Neuronal stem cell (in vitro differentiated cells): Measurements from ENCODE around the gene PURB.
A peak's percentile ranks its signal among the peaks of the same experiment; 100 is the strongest.

Experiments used
- DNase-seq: peaks from one replicate; pipeline ENCODE4 v3.0.0-alpha.2; 2013; ENCODE audit warnings: low spot score
- H2AFZ ChIP-seq: one replicate; pipeline ENCODE4 v1.6.1; 2013; ENCODE audit warnings: mild to moderate bottlenecking, low read length, inconsistent platforms
- H2AK5ac ChIP-seq: 2 replicates; pipeline ENCODE4 v1.6.1; 2013; ENCODE audit warnings: low read depth, mild to moderate bottlenecking, inconsistent platforms, low read length, moderate library complexity, mixed read lengths
- H2BK120ac ChIP-seq: 2 replicates; pipeline ENCODE4 v1.6.1; 2013; ENCODE audit warnings: low read depth, mild to moderate bottlenecking, inconsistent platforms, low read length, moderate library complexity, mixed read lengths
- H2BK12ac ChIP-seq: one replicate; pipeline ENCODE4 v1.6.1; 2013; ENCODE audit warnings: low read length, inconsistent platforms
- H2BK15ac ChIP-seq: 2 replicates; pipeline ENCODE4 v1.6.1; 2013; ENCODE audit warnings: mild to moderate bottlenecking, low read length, inconsistent platforms, mixed read lengths
- H2BK5ac ChIP-seq: one replicate; pipeline ENCODE4 v1.6.1; 2013; ENCODE audit warnings: inconsistent platforms, mild to moderate bottlenecking, low read length, moderate library complexity
- H3K14ac ChIP-seq: one replicate; pipeline ENCODE4 v1.6.1; 2013; ENCODE audit warnings: low read length, inconsistent platforms
- H3K18ac ChIP-seq: 2 replicates; pipeline ENCODE4 v1.6.1; 2013; ENCODE audit warnings: low read length, inconsistent platforms
- H3K23ac ChIP-seq: 2 replicates; pipeline ENCODE4 v1.6.1; 2013; ENCODE audit warnings: low read depth, mild to moderate bottlenecking, mixed read lengths, low read length, inconsistent platforms; ENCODE audit not compliant: poor library complexity
- H3K27ac ChIP-seq: replicated peaks from 3 replicates; pipeline ENCODE4 v1.5.1; 2013; ENCODE audit warnings: low read length, inconsistent platforms
- H3K27me3 ChIP-seq, 3 experiments: 2 replicates each; pipeline ENCODE4 v1.6.1; 2013; ENCODE audit warnings: low read length in 3 of 3, mild to moderate bottlenecking in 2 of 3, inconsistent platforms in 1 of 3, low read depth in 1 of 3, mixed read lengths in 1 of 3, moderate library complexity in 1 of 3; ENCODE audit not compliant: control insufficient read depth in 3 of 3, insufficient read depth in 3 of 3
- H3K36me3 ChIP-seq, 2 donors: replicated peaks in 1 of 2; 2 replicates each; pipeline ENCODE4 v1.6.1; 2013; ENCODE audit warnings: low read length in 2 of 2; ENCODE audit not compliant: control insufficient read depth in 2 of 2, insufficient read depth in 2 of 2
- H3K4ac ChIP-seq: 2 replicates; pipeline ENCODE4 v1.6.1; 2013; ENCODE audit warnings: inconsistent platforms, mild to moderate bottlenecking, low read length, moderate library complexity
- H3K4me1 ChIP-seq, 2 donors: 1 replicate in 1 of 2; 2 replicates in 1 of 2; pipeline ENCODE4 v1.6.1; 2013; ENCODE audit warnings: low read length in 2 of 2, low read depth in 1 of 2; ENCODE audit not compliant: control insufficient read depth in 2 of 2, insufficient read depth in 1 of 2
- H3K4me2 ChIP-seq: one replicate; pipeline ENCODE4 v1.6.1; 2013; ENCODE audit warnings: mild to moderate bottlenecking, low read length, inconsistent platforms; ENCODE audit not compliant: insufficient read depth, poor library complexity, severe bottlenecking
- H3K4me3 ChIP-seq, 2 donors: 2 replicates each; pipeline ENCODE4 v1.5.1; 2013; ENCODE audit warnings: low read length in 2 of 2, mild to moderate bottlenecking in 2 of 2, inconsistent platforms in 1 of 2, moderate library complexity in 1 of 2
- H3K79me1 ChIP-seq: one replicate; pipeline ENCODE4 v1.6.1; 2013; ENCODE audit warnings: low read depth, mild to moderate bottlenecking, inconsistent platforms, low read length, moderate library complexity
- H3K9ac ChIP-seq: one replicate; pipeline ENCODE4 v1.6.1; 2013; ENCODE audit warnings: mild to moderate bottlenecking, low read depth, low read length, inconsistent platforms; ENCODE audit not compliant: poor library complexity
- H3K9me3 ChIP-seq, 2 donors: replicated peaks in 1 of 2; 2 replicates each; pipeline versions ENCODE3 to v1.6.1; 2013; ENCODE audit warnings: low read length in 2 of 2, mild to moderate bottlenecking in 2 of 2, inconsistent platforms in 1 of 2, low read depth in 1 of 2, mixed read lengths in 1 of 2, moderate library complexity in 1 of 2; ENCODE audit not compliant: control insufficient read depth in 2 of 2, insufficient read depth in 1 of 2
- H4K8ac ChIP-seq: one replicate; pipeline ENCODE4 v1.6.1; 2013; ENCODE audit warnings: low read depth, mild to moderate bottlenecking, inconsistent platforms, low read length, moderate library complexity
- H4K91ac ChIP-seq: one replicate; pipeline ENCODE4 v1.6.1; 2013; ENCODE audit warnings: low read length, low read depth, mild to moderate bottlenecking, inconsistent platforms; ENCODE audit not compliant: poor library complexity
- WGBS, 2 donors: extraction: QIAGEN DNeasy Blood & Tissue Kit; methylation state at CpG; one replicate each; pipeline ENCODE4 v1.1.7; 2013; ENCODE audit warnings: missing lambda C conversion rate in 2 of 2, mixed read lengths in 1 of 2; ENCODE audit not compliant: insufficient read length in 2 of 2, insufficient replicate concordance in 1 of 2; ENCODE audit errors: extremely low coverage in 2 of 2; 5-methylcytosine and 5-hydroxymethylcytosine counted together

PURB gene

GRCh38 chr7:44884621-44885393, 523 bp downstream of the PURB start:
- no CpG with 5 or more reads among the region's 107 CpGs for WGBS, 2 donors
- H2BK5ac ChIP-seq, result no peak overlapping the region

GRCh38 chr7:44883961-44884620, 1.2 kb downstream of the PURB start:
- WGBS, 2 donors, result no CpG with 5 or more reads among the region's 24 CpGs
- no peak overlapping the region for H3K18ac ChIP-seq

More at GRCh38 chr7:44884621-44885393, 523 bp downstream of the PURB start:
- Histone ChIP-seq H3K36me3 (peaks cover 7 to 47% of the 10 kb centered on the region in 2 donors), H3K9me3 (no peaks in the 10 kb centered on the region), H3K4ac (no peak overlapping the region), H3K18ac (peak overlapping the region; percentile 86), H3K4me1 (peaks cover 13 to 31% of the 10 kb centered on the region in 2 donors), H2BK15ac (no peak overlapping the region), H2BK120ac (no peak overlapping the region), H3K4me2 (peak overlapping the region; percentile 92), H4K8ac (no peak overlapping the region), H3K27me3 (no peaks in the 10 kb centered on the region), H3K14ac (no peak overlapping the region), H4K91ac (no peak overlapping the region), H2AK5ac (no peak overlapping the region), H3K23ac (peak overlapping the region; percentile 70), H2BK12ac (no peak overlapping the region), H2AFZ (peak overlapping the region; percentile 89), H3K9ac (peak overlapping the region; percentile 92), H3K27ac (peak overlapping the region; percentile 60), H3K4me3 (peak overlapping the region; percentile 95 to 96), H3K79me1 (peaks cover 9% of the 10 kb centered on the region)
- DNase-seq, result peak; percentile 43

GRCh38 chr7:44882899-44883298, 2.4 kb downstream of the PURB start:
- H2BK15ac ChIP-seq, result no peak overlapping the region
- no peak overlapping the region for H3K4me2 ChIP-seq
- no peak overlapping the region for H3K14ac ChIP-seq
- H4K8ac ChIP-seq, result no peak overlapping the region
- H2BK120ac ChIP-seq, result no peak overlapping the region
- peaks cover 13 to 31% of the 10 kb centered on the region in 2 donors for H3K4me1 ChIP-seq
- no peak overlapping the region for H4K91ac ChIP-seq
- no peak overlapping the region for H3K9ac ChIP-seq
- H3K4ac ChIP-seq, result no peak overlapping the region
- H3K18ac ChIP-seq, result no peak overlapping the region
- no peak overlapping the region for H2BK12ac ChIP-seq
- no peak overlapping the region for H3K27ac ChIP-seq
- no CpG with 5 or more reads among the region's 3 CpGs for WGBS, 2 donors
- H2AFZ ChIP-seq, result no peak overlapping the region
- no peaks in the 10 kb centered on the region for H3K9me3 ChIP-seq
- no peaks in the 10 kb centered on the region for H3K27me3 ChIP-seq
- DNase-seq, result no peak
- H3K23ac ChIP-seq, result no peak overlapping the region
- H2AK5ac ChIP-seq, result no peak overlapping the region
- peaks cover 7 to 64% of the 10 kb centered on the region in 2 donors for H3K36me3 ChIP-seq
- H3K4me3 ChIP-seq, result peak overlapping the region in 1 of 2 donors; percentile 95
- no peak overlapping the region for H2BK5ac ChIP-seq
- peaks cover 9% of the 10 kb centered on the region for H3K79me1 ChIP-seq

More at GRCh38 chr7:44883961-44884620, 1.2 kb downstream of the PURB start:
- Histone ChIP-seq H3K4me2 (peak overlapping the region; percentile 92), H2BK15ac (no peak overlapping the region), H2BK120ac (no peak overlapping the region), H3K23ac (no peak overlapping the region), H3K9me3 (no peaks in the 10 kb centered on the region), H3K4ac (no peak overlapping the region), H3K36me3 (peaks cover 7 to 54% of the 10 kb centered on the region in 2 donors), H4K8ac (no peak overlapping the region), H3K14ac (no peak overlapping the region), H4K91ac (no peak overlapping the region), H2BK5ac (no peak overlapping the region), H2BK12ac (no peak overlapping the region), H3K9ac (peak overlapping the region; percentile 92), H3K4me1 (peaks cover 13 to 31% of the 10 kb centered on the region in 2 donors), H3K27me3 (no peaks in the 10 kb centered on the region), H3K27ac (no peak overlapping the region), H2AFZ (no peak overlapping the region), H2AK5ac (no peak overlapping the region), H3K4me3 (peak overlapping the region; percentile 95 to 96), H3K79me1 (peaks cover 9% of the 10 kb centered on the region)
- DNase-seq, result no peak

- Histone ChIP-seq H2BK12ac (no peak overlapping the region), H3K79me1 (peaks cover 9% of the 10 kb centered on the region)
- DNase-seq, result no peak
Observed at GRCh38 chr7:44881610-44882009, 3.7 kb downstream of the PURB start.

More at GRCh38 chr7:44881610-44882009, 3.7 kb downstream of the PURB start:
- no peak overlapping the region for H2AFZ ChIP-seq
- no peak overlapping the region for H3K18ac ChIP-seq
- H3K14ac ChIP-seq, result no peak overlapping the region
- H2BK15ac ChIP-seq, result no peak overlapping the region
- peak overlapping the region in 1 of 2 donors; percentile 95 for H3K4me3 ChIP-seq
- H3K27ac ChIP-seq, result no peak overlapping the region
- H3K4me1 ChIP-seq, result peaks cover 13 to 31% of the 10 kb centered on the region in 2 donors
- no peak overlapping the region for H3K9ac ChIP-seq
- H4K91ac ChIP-seq, result no peak overlapping the region
- no peak overlapping the region for H2BK120ac ChIP-seq
- no peaks in the 10 kb centered on the region for H3K9me3 ChIP-seq
- peaks cover 7 to 73% of the 10 kb centered on the region in 2 donors for H3K36me3 ChIP-seq
- H3K27me3 ChIP-seq, result no peaks in the 10 kb centered on the region
- no peak overlapping the region for H3K4ac ChIP-seq
- H4K8ac ChIP-seq, result no peak overlapping the region
- no peak overlapping the region for H2AK5ac ChIP-seq
- H3K23ac ChIP-seq, result no peak overlapping the region
- no peak overlapping the region for H2BK5ac ChIP-seq
- H3K4me2 ChIP-seq, result peak overlapping the region; percentile 13
